MM.1S (cell line): ENCODE measurements around the gene RREB1.
A peak's percentile ranks its signal among the peaks of the same experiment; 100 is the strongest.

ENCODE experiments used
- DNase-seq: peaks from one replicate; pipeline ENCODE4 v3.0.0-alpha.2; 2015
- H2AFZ ChIP-seq: fragments of 300-600 bp; sonication (generic); 2 replicates; pipeline ENCODE4 v1.6.0; 2016; ENCODE audit warnings: antibody characterized with exemption, low read length
- H3F3A ChIP-seq: fragments of 300-600 bp; sonication (generic); 2 replicates; pipeline ENCODE4 v1.6.1; 2016; ENCODE audit warnings: mild to moderate bottlenecking, antibody characterized with exemption, low read length, moderate library complexity, mixed read lengths; ENCODE audit not compliant: insufficient read depth
- H3K27ac ChIP-seq: fragments of 300-600 bp; sonication (generic); 2 replicates; pipeline ENCODE4 v1.5.1; 2016; ENCODE audit warnings: mild to moderate bottlenecking, low read length
- H3K27me3 ChIP-seq: fragments of 300-600 bp; sonication (generic); replicated peaks from 2 replicates; pipeline ENCODE4 v1.6.0; 2016; ENCODE audit warnings: low read length; ENCODE audit not compliant: insufficient read depth
- H3K36me3 ChIP-seq: fragments of 300-600 bp; sonication (generic); replicated peaks from 2 replicates; pipeline ENCODE4 v1.6.1; 2016; ENCODE audit warnings: mild to moderate bottlenecking, low read length, mixed read lengths; ENCODE audit not compliant: insufficient read depth
- H3K4me1 ChIP-seq: fragments of 300-600 bp; sonication (generic); 2 replicates; pipeline ENCODE4 v1.6.1; 2016; ENCODE audit warnings: low read length, mixed read lengths
- H3K4me2 ChIP-seq: fragments of 300-600 bp; sonication (generic); 2 replicates; pipeline ENCODE4 v1.6.0; 2016; ENCODE audit warnings: low read depth, low read length
- H3K4me3 ChIP-seq: fragments of 300-600 bp; sonication (generic); 2 replicates; pipeline ENCODE4 v1.5.1; 2016; ENCODE audit warnings: low read length, mixed read lengths
- H3K79me2 ChIP-seq: fragments of 300-600 bp; sonication (generic); 2 replicates; pipeline ENCODE4 v1.6.1; 2016; ENCODE audit warnings: mixed run types, low read length, mixed read lengths
- H3K9ac ChIP-seq: fragments of 300-600 bp; sonication (generic); 2 replicates; pipeline ENCODE4 v1.6.1; 2016; ENCODE audit warnings: low read length, mixed read lengths
- H3K9me2 ChIP-seq: fragments of 300-600 bp; sonication (generic); replicated peaks from 2 replicates; pipeline ENCODE4 v1.6.1; 2016; ENCODE audit warnings: mild to moderate bottlenecking, low read length, mixed read lengths; ENCODE audit not compliant: insufficient read depth
- H3K9me3 ChIP-seq: fragments of 300-600 bp; sonication (generic); replicated peaks from 2 replicates; pipeline ENCODE4 v1.6.1; 2016; ENCODE audit warnings: mild to moderate bottlenecking, low read length, mixed read lengths; ENCODE audit not compliant: insufficient read depth
- H4K20me1 ChIP-seq: fragments of 300-600 bp; sonication (generic); 2 replicates; pipeline ENCODE4 v1.6.1; 2016; ENCODE audit warnings: mild to moderate bottlenecking, low read length, moderate library complexity, mixed read lengths; ENCODE audit not compliant: insufficient read depth
- CTCF ChIP-seq: fragments of 300-600 bp; sonication (generic); IDR thresholded peaks from 2 replicates; pipeline ENCODE4 v1.5.1; 2016; ENCODE audit warnings: antibody characterized with exemption, low read length, mixed read lengths
- EZH2 ChIP-seq: fragments of 300-600 bp; sonication (generic); optimal IDR thresholded peaks from 2 replicates; pipeline ENCODE3; 2017; ENCODE audit warnings: low read depth, mild to moderate bottlenecking, antibody characterized with exemption, low read length, mixed read lengths
- EZH2phosphoT487 ChIP-seq: fragments of 300-600 bp; sonication (generic); IDR thresholded peaks from 2 replicates; pipeline ENCODE4 v1.6.1; 2018; ENCODE audit warnings: antibody characterized with exemption, low read length

Gene RREB1

GRCh38 chr6:7107578-7108195 is at the start of gene RREB1:
RREB1 (plus strand) TSS chr6:7107961; CDS start chr6:7181912, 73,951 bp downstream.
- peaks cover 10% of the 10 kb centered on the region for H3F3A ChIP-seq
- no peaks in the 10 kb centered on the region for H3K9me2 ChIP-seq
- no peaks in the 10 kb centered on the region for H3K36me3 ChIP-seq
- H3K9ac ChIP-seq, result peak within 1 kb of the TSS; percentile 81
- peak within 1 kb of the TSS; percentile 89 for H3K4me2 ChIP-seq
- peak; percentile 61 for DNase-seq
- H3K9me3 ChIP-seq, result no peaks in the 10 kb centered on the region
- H3K27ac ChIP-seq, result peak within 1 kb of the TSS; percentile 40; the same call in 1 of the 2 replicates
- peak within 1 kb of the TSS; percentile 88 for H2AFZ ChIP-seq
- H3K4me3 ChIP-seq, result peak within 1 kb of the TSS; percentile 92
- H4K20me1 ChIP-seq, result no peaks in the 10 kb centered on the region
- H3K27me3 ChIP-seq, result no peaks in the 10 kb centered on the region
- TF ChIP-seq EZH2phosphoT487, result no peak
- TF ChIP-seq CTCF, result no peak
- TF ChIP-seq EZH2, result no peak
- H3K79me2 ChIP-seq, result peaks cover 46% of the 10 kb centered on the region
- H3K4me1 ChIP-seq, result peaks cover 10% of the 10 kb centered on the region; the same call in 1 of the 2 replicates

- Histone ChIP-seq H3K9ac (no peak overlapping the region), H3F3A (no peaks in the 10 kb centered on the region), H3K9me3 (no peaks in the 10 kb centered on the region), H3K9me2 (no peaks in the 10 kb centered on the region), H2AFZ (no peak overlapping the region), H3K36me3 (no peaks in the 10 kb centered on the region), H3K79me2 (no peaks in the 10 kb centered on the region), H3K4me2 (no peak overlapping the region), H3K4me3 (no peak overlapping the region), H3K27ac (no peak overlapping the region), H3K27me3 (no peaks in the 10 kb centered on the region; the same call in 1 of the 2 replicates), H4K20me1 (no peaks in the 10 kb centered on the region), H3K4me1 (no peaks in the 10 kb centered on the region)
- TF ChIP-seq EZH2phosphoT487, result no peak
- no peak for TF ChIP-seq EZH2
- TF ChIP-seq CTCF, result no peak
- DNase-seq, result no peak
These were observed 49.4 kb upstream of the RREB1 start for GRCh38 chr6:7058250-7058923.

GRCh38 chr6:7060769-7061516 is 46.8 kb upstream of the RREB1 start:
- Histone ChIP-seq H3K9ac (no peak overlapping the region), H4K20me1 (no peaks in the 10 kb centered on the region), H3K4me3 (no peak overlapping the region), H3K36me3 (no peaks in the 10 kb centered on the region), H3K27ac (no peak overlapping the region), H3K4me1 (no peaks in the 10 kb centered on the region), H3K9me2 (no peaks in the 10 kb centered on the region), H3K9me3 (no peaks in the 10 kb centered on the region), H3K27me3 (no peaks in the 10 kb centered on the region), H2AFZ (no peak overlapping the region), H3F3A (no peaks in the 10 kb centered on the region), H3K4me2 (no peak overlapping the region), H3K79me2 (no peaks in the 10 kb centered on the region)
- TF ChIP-seq EZH2phosphoT487 (no peak), EZH2 (no peak), CTCF (no peak)
- DNase-seq, result no peak
